ENCODE results near the gene VSIG4. TPM values are rescaled to one million over a fixed set of nuclear protein-coding genes. Genes with fewer than 3 reads are reported as not detected.

Gene VSIG4
- total and polyA plus RNA-seq, 2 donors (not counting 1 experiment from before 2014, with no cell fraction given): 0.09 TPM; not detected in 1

- H3K36me3 ChIP-seq (replicated peaks in 1 of 2; ENCODE audit: control extremely low read depth in 1 of 2, control insufficient read depth in 1 of 2, extremely low read depth in 1 of 2, insufficient read depth in 2 of 2, low read length in 1 of 2): peaks cover 0 to 22% of the 10 kb centered on the region in 2 experiments
- no peak overlapping the region for H3K4me3 ChIP-seq (ENCODE audit: control extremely low read depth in 1 of 5, extremely low read depth in 1 of 5, insufficient read depth in 1 of 5, low read depth in 2 of 5, low read length in 4 of 5)
- ATAC-seq (ENCODE audit: low read depth): no peak
- Mint-ChIP-seq H3K27ac (peak overlapping the region; percentile 90), H3K9me3 (ENCODE audit: insufficient read depth) (no peaks in the 10 kb centered on the region), H3K4me1 (peaks cover 79% of the 10 kb centered on the region), H3K4me3 (peak overlapping the region; percentile 75), H3K27me3 (no peaks in the 10 kb centered on the region)
- CTCF ChIA-PET: interaction anchor here (1.0 to 5.3 kb wide), 6 partner anchors 12 to 438 kb away, joined by 3 to 33 read pairs (median 10); no protein-coding TSS in a partner anchor
- intact Hi-C loops (cut with micrococcal nuclease): loop anchor here (5.0 to 10.0 kb wide), 3 partner anchors 124 to 422 kb away; no protein-coding TSS in a partner anchor
- H2AFZ ChIP-seq (ENCODE audit: insufficient read depth, low read depth, low read length, poor library complexity, severe bottlenecking): no peak overlapping the region
- POLR2A ChIA-PET: interaction anchor here (1.6 kb wide), 1 partner anchor 28 kb away, joined by 5 read pairs; no protein-coding TSS in a partner anchor
- H3K79me2 ChIP-seq (ENCODE audit: control insufficient read depth, insufficient read depth, low read length): peaks cover 61% of the 10 kb centered on the region
- peaks cover 84 to 100% of the 10 kb centered on the region in 2 donors for H3K4me1 ChIP-seq (ENCODE audit: control insufficient read depth in 2 of 2, insufficient read depth in 2 of 2, low read length in 2 of 2)
- peak overlapping the region; percentile 22 to 80 for H3K27ac ChIP-seq (ENCODE audit: low read length in 2 of 2)
- no peak overlapping the region for H3K9ac ChIP-seq (ENCODE audit: low read length)
- no peaks in the 10 kb centered on the region for H3K27me3 ChIP-seq (replicated peaks in 1 of 4; ENCODE audit: control extremely low read depth in 1 of 4, control insufficient read depth in 3 of 4, insufficient read depth in 4 of 4, low read length in 3 of 4)
- peak overlapping the region; percentile 78 for H3K4me2 ChIP-seq (replicated peaks; ENCODE audit: low read depth, low read length, poor library complexity, severe bottlenecking)
- no peaks in the 10 kb centered on the region for H3K9me3 ChIP-seq (ENCODE audit: control extremely low read depth in 1 of 3, control insufficient read depth in 2 of 3, insufficient read depth in 1 of 3, low read length in 2 of 3)
- H4K20me1 ChIP-seq (ENCODE audit: control insufficient read depth, insufficient read depth, low read length, poor library complexity, severe bottlenecking): no peaks in the 10 kb centered on the region
- DNase-seq: no peak
- no CpG with 5 or more reads among the region's 1 CpG for WGBS (ENCODE audit: insufficient coverage)
- TF ChIP-seq CTCF (IDR thresholded peaks at IDR 0.05): no peak
- no peak for TF ChIP-seq EZH2 (IDR thresholded peaks at IDR 0.05; ENCODE audit: borderline replicate concordance, insufficient read depth, low read depth, low read length, poor library complexity, severe bottlenecking)
These were observed 20.6 kb downstream of the VSIG4 start for GRCh38 chrX:66019310-66019652.

GRCh38 chrX:66018585-66019309, 21.1 kb downstream of the VSIG4 start:
- no peak for ATAC-seq (ENCODE audit: low read depth)
- no peak overlapping the region for H2AFZ ChIP-seq (ENCODE audit: insufficient read depth, low read depth, low read length, poor library complexity, severe bottlenecking)
- peak overlapping the region; percentile 75 for H3K4me3 Mint-ChIP-seq
- H3K4me1 ChIP-seq (ENCODE audit: control insufficient read depth in 2 of 2, insufficient read depth in 2 of 2, low read length in 2 of 2): peaks cover 84 to 100% of the 10 kb centered on the region in 2 donors
- no peaks in the 10 kb centered on the region for H3K27me3 ChIP-seq (replicated peaks in 1 of 4; ENCODE audit: control extremely low read depth in 1 of 4, control insufficient read depth in 3 of 4, insufficient read depth in 4 of 4, low read length in 3 of 4)
- H3K4me3 ChIP-seq (ENCODE audit: control extremely low read depth in 1 of 5, extremely low read depth in 1 of 5, insufficient read depth in 1 of 5, low read depth in 2 of 5, low read length in 4 of 5): peak overlapping the region in 4 of 5 experiments; percentile 64 to 89 (median 76)
- peak; percentile 20 for DNase-seq
- H3K27me3 Mint-ChIP-seq: no peaks in the 10 kb centered on the region
- intact Hi-C loops (cut with micrococcal nuclease): loop anchor here (5.0 to 10.0 kb wide), 3 partner anchors 124 to 421 kb away; no protein-coding TSS in a partner anchor
- TF ChIP-seq EZH2 (IDR thresholded peaks at IDR 0.05; ENCODE audit: borderline replicate concordance, insufficient read depth, low read depth, low read length, poor library complexity, severe bottlenecking) (no peak), CTCF (IDR thresholded peaks at IDR 0.05) (no peak)
- peaks cover 61% of the 10 kb centered on the region for H3K79me2 ChIP-seq (ENCODE audit: control insufficient read depth, insufficient read depth, low read length)
- no CpG with 5 or more reads among the region's 7 CpGs for WGBS (ENCODE audit: insufficient coverage)
- H3K27ac Mint-ChIP-seq: peak overlapping the region; percentile 90
- H3K4me2 ChIP-seq (replicated peaks; ENCODE audit: low read depth, low read length, poor library complexity, severe bottlenecking): peak overlapping the region; percentile 78
- no peaks in the 10 kb centered on the region for H4K20me1 ChIP-seq (ENCODE audit: control insufficient read depth, insufficient read depth, low read length, poor library complexity, severe bottlenecking)
- peak overlapping the region; percentile 71 for H3K9ac ChIP-seq (ENCODE audit: low read length)
- no peaks in the 10 kb centered on the region for H3K9me3 ChIP-seq (ENCODE audit: control extremely low read depth in 1 of 3, control insufficient read depth in 2 of 3, insufficient read depth in 1 of 3, low read length in 2 of 3)
- H3K4me1 Mint-ChIP-seq: peaks cover 78% of the 10 kb centered on the region
- no peaks in the 10 kb centered on the region for H3K9me3 Mint-ChIP-seq (ENCODE audit: insufficient read depth)
- POLR2A ChIA-PET: interaction anchor here (1.6 kb wide), 1 partner anchor 28 kb away, joined by 5 read pairs; no protein-coding TSS in a partner anchor
- CTCF ChIA-PET: interaction anchor here (1.5 to 5.3 kb wide), 9 partner anchors 8 to 437 kb away, joined by 3 to 33 read pairs (median 10); no protein-coding TSS in a partner anchor
- H3K36me3 ChIP-seq (replicated peaks in 1 of 2; ENCODE audit: control extremely low read depth in 1 of 2, control insufficient read depth in 1 of 2, extremely low read depth in 1 of 2, insufficient read depth in 2 of 2, low read length in 1 of 2): peaks cover 0 to 22% of the 10 kb centered on the region in 2 experiments
- H3K27ac ChIP-seq (ENCODE audit: low read length in 2 of 2): peak overlapping the region; percentile 36 to 80
